ENCODE results near the gene FBXO3. TPM values are rescaled to one million over a fixed set of nuclear protein-coding genes. Genes with fewer than 3 reads are reported as not detected.

Gene FBXO3
- total and polyA plus RNA-seq, 2 experiments from 2014 or later, result 12.5 to 28.4 TPM

GRCh38 chr11:33802194-33802950, 28.1 kb upstream of the FBXO3 start (continued):
- TF ChIP-seq, protein P1, sequence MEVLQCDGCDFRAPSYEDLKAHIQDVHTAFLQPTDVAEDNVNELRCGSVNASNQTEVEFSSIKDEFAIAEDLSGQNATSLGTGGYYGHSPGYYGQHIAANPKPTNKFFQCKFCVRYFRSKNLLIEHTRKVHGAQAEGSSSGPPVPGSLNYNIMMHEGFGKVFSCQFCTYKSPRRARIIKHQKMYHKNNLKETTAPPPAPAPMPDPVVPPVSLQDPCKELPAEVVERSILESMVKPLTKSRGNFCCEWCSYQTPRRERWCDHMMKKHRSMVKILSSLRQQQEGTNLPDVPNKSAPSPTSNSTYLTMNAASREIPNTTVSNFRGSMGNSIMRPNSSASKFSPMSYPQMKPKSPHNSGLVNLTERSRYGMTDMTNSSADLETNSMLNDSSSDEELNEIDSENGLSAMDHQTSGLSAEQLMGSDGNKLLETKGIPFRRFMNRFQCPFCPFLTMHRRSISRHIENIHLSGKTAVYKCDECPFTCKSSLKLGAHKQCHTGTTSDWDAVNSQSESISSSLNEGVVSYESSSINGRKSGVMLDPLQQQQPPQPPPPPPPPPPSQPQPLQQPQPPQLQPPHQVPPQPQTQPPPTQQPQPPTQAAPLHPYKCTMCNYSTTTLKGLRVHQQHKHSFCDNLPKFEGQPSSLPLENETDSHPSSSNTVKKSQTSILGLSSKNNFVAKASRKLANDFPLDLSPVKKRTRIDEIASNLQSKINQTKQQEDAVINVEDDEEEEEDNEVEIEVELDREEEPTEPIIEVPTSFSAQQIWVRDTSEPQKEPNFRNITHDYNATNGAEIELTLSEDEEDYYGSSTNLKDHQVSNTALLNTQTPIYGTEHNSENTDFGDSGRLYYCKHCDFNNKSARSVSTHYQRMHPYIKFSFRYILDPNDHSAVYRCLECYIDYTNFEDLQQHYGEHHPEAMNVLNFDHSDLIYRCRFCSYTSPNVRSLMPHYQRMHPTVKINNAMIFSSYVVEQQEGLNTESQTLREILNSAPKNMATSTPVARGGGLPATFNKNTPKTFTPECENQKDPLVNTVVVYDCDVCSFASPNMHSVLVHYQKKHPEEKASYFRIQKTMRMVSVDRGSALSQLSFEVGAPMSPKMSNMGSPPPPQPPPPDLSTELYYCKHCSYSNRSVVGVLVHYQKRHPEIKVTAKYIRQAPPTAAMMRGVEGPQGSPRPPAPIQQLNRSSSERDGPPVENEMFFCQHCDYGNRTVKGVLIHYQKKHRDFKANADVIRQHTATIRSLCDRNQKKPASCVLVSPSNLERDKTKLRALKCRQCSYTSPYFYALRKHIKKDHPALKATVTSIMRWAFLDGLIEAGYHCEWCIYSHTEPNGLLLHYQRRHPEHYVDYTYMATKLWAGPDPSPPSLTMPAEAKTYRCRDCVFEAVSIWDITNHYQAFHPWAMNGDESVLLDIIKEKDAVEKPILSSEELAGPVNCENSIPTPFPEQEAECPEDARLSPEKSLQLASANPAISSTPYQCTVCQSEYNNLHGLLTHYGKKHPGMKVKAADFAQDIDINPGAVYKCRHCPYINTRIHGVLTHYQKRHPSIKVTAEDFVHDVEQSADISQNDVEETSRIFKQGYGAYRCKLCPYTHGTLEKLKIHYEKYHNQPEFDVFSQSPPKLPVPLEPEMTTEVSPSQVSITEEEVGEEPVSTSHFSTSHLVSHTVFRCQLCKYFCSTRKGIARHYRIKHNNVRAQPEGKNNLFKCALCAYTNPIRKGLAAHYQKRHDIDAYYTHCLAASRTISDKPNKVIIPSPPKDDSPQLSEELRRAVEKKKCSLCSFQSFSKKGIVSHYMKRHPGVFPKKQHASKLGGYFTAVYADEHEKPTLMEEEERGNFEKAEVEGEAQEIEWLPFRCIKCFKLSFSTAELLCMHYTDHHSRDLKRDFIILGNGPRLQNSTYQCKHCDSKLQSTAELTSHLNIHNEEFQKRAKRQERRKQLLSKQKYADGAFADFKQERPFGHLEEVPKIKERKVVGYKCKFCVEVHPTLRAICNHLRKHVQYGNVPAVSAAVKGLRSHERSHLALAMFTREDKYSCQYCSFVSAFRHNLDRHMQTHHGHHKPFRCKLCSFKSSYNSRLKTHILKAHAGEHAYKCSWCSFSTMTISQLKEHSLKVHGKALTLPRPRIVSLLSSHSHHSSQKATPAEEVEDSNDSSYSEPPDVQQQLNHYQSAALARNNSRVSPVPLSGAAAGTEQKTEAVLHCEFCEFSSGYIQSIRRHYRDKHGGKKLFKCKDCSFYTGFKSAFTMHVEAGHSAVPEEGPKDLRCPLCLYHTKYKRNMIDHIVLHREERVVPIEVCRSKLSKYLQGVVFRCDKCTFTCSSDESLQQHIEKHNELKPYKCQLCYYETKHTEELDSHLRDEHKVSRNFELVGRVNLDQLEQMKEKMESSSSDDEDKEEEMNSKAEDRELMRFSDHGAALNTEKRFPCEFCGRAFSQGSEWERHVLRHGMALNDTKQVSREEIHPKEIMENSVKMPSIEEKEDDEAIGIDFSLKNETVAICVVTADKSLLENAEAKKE (CRISPR knock-in tag; IDR thresholded peaks at IDR 0.05), result peak; percentile 75
- no peak for TF ChIP-seq ETS1 (IDR thresholded peaks at IDR 0.05)

DNA sequence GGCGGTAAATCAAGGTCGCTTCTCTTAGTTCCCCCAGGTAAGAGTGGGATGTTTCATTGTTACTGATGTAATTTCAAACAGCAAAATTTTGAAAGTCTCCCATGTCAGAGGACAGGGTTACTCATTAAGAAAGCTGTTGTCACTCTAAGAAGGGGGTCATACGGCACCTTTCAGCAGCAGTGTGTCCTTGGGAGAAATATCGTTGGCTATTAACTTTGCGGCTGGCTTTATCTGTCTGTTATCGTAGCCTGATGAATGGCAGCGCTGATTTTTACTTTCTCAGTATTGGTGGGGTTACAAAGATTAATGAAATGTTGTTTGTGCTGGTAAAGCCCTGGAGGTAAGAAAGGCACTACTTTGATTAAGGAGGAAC, 27.5 kb upstream of the FBXO3 start:
- peaks cover 4% of the 10 kb centered on the region; the same call in 2 of the 3 replicates for H3K4me1 Mint-ChIP-seq
- Histone ChIP-seq H3K4me2 (peak overlapping the region; percentile 78), H3K9me2 (ENCODE audit: insufficient read depth) (no peaks in the 10 kb centered on the region), H3K27me3 (ENCODE audit: insufficient read depth) (peaks cover 25% of the 10 kb centered on the region), H2AFZ (peak overlapping the region; percentile 89), H3K36me3 (ENCODE audit: insufficient read depth) (no peaks in the 10 kb centered on the region), H3K27ac (ENCODE audit: low read depth) (no peak overlapping the region), H3F3A (replicated peaks; ENCODE audit: low read depth) (no peaks in the 10 kb centered on the region), H3K4me3 (peak overlapping the region; percentile 56), H3K79me2 (replicated peaks; ENCODE audit: insufficient read depth) (no peaks in the 10 kb centered on the region), H4K20me1 (replicated peaks; ENCODE audit: insufficient read depth) (no peaks in the 10 kb centered on the region), H3K4me1 (ENCODE audit: insufficient read depth) (0 out of 2 replicates have a peak, but pooled peaks cover 4% of the 10 kb centered on the region)
- no peaks in the 10 kb centered on the region for H3K27me3 Mint-ChIP-seq (ENCODE audit: insufficient read depth, low read depth, poor library complexity)
- no peaks in the 10 kb centered on the region for H3K36me3 Mint-ChIP-seq (ENCODE audit: low read depth)
- TF ChIP-seq, protein P1 (CRISPR knock-in tag; IDR thresholded peaks at IDR 0.05), result no peak
- TF ChIP-seq JUNB (IDR thresholded peaks at IDR 0.05; ENCODE audit: unreplicated experiment) (no peak), EZH2 (IDR thresholded peaks at IDR 0.05; ENCODE audit: low read depth, unreplicated experiment) (peak; percentile 32), ZNF331 (CRISPR knock-in tag; IDR thresholded peaks at IDR 0.05; ENCODE audit: low read depth) (no peak), NANOG (IDR thresholded peaks at IDR 0.05; ENCODE audit: borderline replicate concordance) (no peak), CREB1 (CRISPR knock-in tag; IDR thresholded peaks at IDR 0.05; ENCODE audit: low read depth) (no peak)
- no peak for ATAC-seq
- H3K9me3 Mint-ChIP-seq, result no peaks in the 10 kb centered on the region
- no peak for DNase-seq (ENCODE audit: low spot score)
- H3K4me3 Mint-ChIP-seq, result peak overlapping the region; percentile 82
- no peak overlapping the region for H3K27ac Mint-ChIP-seq
